ENCODE measurements around the gene CEP152.

DNA sequence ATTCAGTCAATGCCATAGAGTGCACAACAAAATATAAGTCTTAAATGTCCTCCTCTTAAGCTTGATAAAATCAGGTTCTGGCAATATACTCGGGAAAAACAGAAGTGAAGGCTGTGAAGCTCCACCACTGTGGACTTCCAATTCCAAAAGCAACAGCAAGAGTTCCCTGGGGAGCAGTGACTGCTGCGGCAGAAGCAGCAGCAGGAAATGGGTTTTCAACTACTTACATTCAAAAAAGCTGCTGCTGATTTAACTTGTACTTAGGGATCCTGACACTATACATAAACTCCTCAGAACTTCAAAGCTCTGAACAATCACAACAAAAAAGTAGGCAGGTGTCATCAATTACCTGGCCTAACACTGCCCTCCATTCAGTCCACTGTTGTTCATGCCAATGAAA lies 4.7 kb downstream of the CEP152 start:
- TF ChIP-seq, protein P1, sequence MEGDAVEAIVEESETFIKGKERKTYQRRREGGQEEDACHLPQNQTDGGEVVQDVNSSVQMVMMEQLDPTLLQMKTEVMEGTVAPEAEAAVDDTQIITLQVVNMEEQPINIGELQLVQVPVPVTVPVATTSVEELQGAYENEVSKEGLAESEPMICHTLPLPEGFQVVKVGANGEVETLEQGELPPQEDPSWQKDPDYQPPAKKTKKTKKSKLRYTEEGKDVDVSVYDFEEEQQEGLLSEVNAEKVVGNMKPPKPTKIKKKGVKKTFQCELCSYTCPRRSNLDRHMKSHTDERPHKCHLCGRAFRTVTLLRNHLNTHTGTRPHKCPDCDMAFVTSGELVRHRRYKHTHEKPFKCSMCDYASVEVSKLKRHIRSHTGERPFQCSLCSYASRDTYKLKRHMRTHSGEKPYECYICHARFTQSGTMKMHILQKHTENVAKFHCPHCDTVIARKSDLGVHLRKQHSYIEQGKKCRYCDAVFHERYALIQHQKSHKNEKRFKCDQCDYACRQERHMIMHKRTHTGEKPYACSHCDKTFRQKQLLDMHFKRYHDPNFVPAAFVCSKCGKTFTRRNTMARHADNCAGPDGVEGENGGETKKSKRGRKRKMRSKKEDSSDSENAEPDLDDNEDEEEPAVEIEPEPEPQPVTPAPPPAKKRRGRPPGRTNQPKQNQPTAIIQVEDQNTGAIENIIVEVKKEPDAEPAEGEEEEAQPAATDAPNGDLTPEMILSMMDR (IDR thresholded peaks at IDR 0.05), result no peak
- TF ChIP-seq EZH2 (IDR thresholded peaks at IDR 0.05), result no peak

Data from neural progenitor cell (in vitro differentiated cells).